ENCODE measurements around the gene S100A12.

Gene S100A12

DNA sequence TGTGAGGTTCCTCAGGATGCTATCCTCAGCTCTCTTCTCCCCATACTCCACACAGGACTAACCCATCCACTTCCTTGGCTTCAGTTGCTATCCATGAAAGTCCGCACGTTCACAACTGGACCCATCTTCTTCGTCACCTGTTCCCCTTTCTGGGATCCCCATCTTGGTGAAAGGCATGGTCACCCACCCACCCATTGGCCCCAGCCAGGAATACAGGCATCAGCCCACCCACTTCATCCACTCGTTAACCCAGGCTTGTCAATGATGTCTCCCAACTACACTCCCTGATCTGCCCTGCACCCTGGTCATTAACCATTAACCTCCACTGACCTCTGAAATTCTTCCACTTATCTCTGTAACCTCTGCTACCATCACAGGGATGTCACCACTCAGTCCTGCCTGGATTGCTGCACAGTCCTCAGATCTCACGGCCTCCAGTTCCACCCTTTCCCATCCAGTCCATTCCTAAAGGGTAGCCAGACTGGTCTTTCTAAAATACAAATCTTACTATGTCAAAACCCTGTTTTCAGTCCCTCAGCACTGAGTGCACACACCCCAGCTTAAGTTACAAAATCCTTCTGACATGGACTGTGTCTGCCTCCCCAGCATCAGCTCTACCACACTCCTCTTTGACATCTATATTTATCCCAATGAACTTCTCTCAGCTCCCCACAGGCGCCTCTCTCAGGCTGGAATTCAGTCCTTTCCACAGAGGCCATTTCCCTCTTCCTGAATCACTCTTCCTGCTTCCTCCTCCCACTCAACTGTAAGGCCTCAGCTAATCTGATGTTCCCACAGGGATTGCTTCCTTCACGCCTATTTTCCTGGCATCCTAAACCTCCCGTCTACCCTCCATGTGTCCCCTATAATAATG, 37.2 kb downstream of the S100A12 start:
- DNase-seq (ENCODE audit: low read depth in 2 of 3, low spot score in 1 of 3) = no peak

DNA sequence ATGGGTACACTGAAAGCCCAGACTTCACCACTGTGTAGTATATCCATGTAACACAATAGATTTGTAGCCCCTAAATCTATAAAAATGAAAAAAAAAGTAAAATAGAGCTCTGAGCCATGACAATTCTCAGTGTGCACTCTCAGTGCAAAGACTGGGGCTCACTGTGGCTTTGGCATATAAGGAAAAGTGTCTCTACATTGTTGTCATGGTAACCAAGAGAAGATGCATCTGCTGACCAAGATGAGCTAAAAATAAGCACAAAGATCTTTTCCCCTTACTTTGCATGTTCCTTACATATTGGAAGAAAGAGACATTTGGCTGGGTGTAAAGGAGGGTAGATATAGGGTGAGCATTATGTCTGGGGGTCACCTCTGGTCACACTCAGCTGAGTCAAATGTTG, 38.8 kb downstream of the S100A12 start:
- DNase-seq (ENCODE audit: low read depth in 2 of 3, low spot score in 1 of 3) = no peak

DNA sequence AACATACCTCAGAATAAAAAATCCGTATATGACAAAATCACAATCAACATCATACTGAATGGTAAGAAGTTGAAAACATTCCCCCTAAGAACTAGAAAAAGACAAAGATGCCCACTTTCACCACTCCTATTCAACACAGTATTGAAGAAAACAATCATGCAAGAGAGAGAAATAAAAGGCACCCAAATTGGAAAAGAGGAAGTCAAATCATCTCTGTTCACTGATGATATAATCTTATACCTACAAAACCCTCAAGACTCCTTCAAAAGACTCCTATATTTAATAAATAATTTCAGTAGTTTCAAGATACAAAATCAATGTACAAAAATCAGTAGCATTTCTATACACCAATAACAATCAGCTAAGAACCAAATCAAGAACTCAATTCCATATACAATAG, 41.5 kb downstream of the S100A12 start:
- DNase-seq (ENCODE audit: low read depth in 2 of 3, low spot score in 1 of 3) = no peak

DNA sequence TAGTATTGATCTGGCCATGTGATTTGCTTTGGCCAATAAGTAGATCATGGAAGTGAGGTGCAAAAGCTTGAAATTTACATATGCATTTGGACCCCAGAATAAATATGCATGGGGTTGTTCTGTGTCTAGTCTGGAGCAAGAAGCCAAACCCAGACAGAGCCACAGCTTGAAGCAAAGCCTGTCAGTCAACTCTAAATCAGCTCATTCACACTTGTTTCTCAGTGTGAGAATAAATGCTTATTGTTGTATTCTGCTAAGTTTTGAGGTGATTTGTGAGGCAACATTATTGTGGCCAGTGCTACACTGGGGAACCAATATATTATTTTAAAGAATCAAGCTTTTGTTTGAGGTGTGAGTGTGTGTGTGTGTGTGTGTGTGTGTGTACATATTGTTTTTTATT, 50.5 kb downstream of the S100A12 start:
- DNase-seq (ENCODE audit: low read depth in 2 of 3, low spot score in 1 of 3) = no peak

Measured in stimulated activated CD4-positive, alpha-beta T cell treated with anti-CD3 and anti-CD28 coated beads, Interleukin-12 subunit alpha, Interleukin-12 subunit beta, amount 100 ng/mL, for 48 hours (primary cell).